GM18873 (cell line): ENCODE results near the gene SORL1.

Source experiments
- ATAC-seq: cut with Tn5 transposase; IDR thresholded peaks from one replicate; pipeline ENCODE4 v1.9.1; 2021; ENCODE audit warnings: mild to moderate bottlenecking, moderate library complexity, moderate number of reproducible peaks; ENCODE audit not compliant: unreplicated experiment, low FRiP score

Gene SORL1

GRCh38 chr11:121559606-121560200, 107.6 kb downstream of the SORL1 start:
- no peak for ATAC-seq

DNA sequence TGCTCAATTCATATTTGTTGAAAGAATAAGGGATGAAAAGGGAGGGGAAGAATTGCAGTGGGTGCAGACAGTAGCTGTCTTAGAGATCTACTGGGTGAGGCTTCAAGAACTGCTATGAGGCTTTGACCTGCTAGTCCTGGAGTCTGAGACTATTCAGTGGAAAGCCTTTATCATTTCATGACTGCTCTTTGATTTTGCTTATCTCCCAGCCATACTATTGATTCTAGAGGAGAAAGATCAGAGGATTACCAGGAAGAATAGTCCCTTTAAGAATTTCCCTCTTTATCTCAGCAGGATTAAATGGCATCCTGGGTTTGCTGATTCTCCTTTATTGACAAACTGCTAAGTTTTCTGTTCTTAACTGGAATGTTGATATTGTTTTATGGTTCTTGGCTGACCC, 108.1 kb downstream of the SORL1 start:
- ATAC-seq = no peak

DNA sequence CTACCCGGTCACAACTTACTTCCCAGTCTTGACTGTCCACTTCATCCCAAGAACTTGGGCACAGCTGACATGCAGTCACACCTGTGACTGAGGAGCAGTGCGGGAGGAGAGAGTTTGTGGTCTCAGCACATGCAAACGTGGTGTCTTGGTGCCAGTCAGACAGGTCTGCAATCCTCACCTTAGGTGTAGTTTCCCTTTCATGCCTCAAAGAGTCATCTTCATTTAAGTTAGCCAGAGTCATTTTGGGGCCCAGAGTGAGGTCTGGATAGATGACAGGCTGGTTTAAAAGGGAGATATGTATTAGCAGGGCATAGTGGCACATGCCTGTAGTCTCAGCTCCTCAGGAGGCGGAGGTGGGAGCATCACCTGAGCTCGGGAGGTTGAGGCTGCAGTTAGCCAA, 109.1 kb downstream of the SORL1 start:
- no peak for ATAC-seq

- no peak for ATAC-seq
Measured at GRCh38 chr11:121561716-121562115, 109.6 kb downstream of the SORL1 start.

DNA sequence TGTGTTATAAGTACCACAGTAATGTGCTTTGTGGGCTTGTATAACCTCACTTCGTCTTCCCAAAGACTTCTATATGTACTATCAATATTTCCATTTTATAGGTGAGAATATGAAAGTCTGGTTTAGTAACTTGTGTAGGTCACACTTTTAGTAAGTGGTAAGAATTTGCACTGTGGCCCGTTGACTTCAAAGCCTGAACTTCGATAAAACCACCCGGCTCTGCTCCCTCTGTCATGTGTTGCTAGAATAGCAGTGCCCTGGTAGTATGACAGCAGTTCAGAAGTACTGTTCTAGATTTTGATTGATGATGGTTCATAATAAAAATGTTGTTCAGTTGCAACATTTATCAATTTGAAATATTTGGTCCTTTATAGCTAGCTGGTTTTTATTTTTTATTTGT, 110.9 kb downstream of the SORL1 start:
- ATAC-seq = no peak

GRCh38 chr11:121563900-121564822, 112.0 kb downstream of the SORL1 start:
- ATAC-seq = no peak

DNA sequence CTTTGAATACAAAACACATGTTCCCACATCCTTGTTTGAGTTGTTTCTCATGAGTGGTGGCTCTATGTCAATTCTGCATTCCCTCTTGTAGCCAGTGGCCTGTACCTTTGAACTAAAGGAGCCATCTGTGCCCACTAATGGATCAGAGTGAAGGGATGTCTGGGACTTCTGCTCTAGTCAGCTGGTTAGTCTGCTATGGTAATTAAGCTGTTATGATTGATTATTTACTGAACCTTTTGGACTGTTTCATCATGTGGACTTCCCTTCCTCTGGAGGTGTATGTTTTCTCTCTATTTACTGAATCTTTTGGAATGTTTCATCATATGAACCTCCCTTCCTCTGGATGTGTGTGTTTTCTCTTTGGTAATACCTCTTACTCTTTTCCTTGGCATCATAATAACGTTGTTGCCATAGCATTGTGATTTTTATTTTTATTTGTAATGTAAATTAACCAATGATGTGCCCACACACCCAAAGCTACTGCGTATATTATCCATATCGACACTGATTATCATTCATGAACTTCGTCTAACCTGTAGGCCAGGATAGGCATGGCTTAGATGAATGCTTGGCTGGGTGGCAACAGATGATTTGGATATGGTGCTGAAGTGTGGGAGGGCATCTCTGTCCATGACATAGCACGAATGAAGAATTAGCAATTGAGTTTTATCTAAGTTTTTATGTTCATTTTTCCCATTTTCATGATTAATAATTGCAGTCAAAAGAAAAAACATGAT, 113.0 kb downstream of the SORL1 start:
- no peak for ATAC-seq

GRCh38 chr11:121566279-121567168, 114.4 kb downstream of the SORL1 start:
- ATAC-seq = no peak

- no peak for ATAC-seq
Measured at GRCh38 chr11:121567995-121568394, 115.9 kb downstream of the SORL1 start.

- peak; percentile 95 for ATAC-seq
Measured at GRCh38 chr11:121569332-121570299, 117.5 kb downstream of the SORL1 start.

GRCh38 chr11:121570453-121570852, 118.3 kb downstream of the SORL1 start:
- no peak for ATAC-seq

- ATAC-seq = no peak
Measured at GRCh38 chr11:121571506-121571905, 119.4 kb downstream of the SORL1 start.

GRCh38 chr11:121572571-121573059, 120.5 kb downstream of the SORL1 start:
- ATAC-seq = no peak

DNA sequence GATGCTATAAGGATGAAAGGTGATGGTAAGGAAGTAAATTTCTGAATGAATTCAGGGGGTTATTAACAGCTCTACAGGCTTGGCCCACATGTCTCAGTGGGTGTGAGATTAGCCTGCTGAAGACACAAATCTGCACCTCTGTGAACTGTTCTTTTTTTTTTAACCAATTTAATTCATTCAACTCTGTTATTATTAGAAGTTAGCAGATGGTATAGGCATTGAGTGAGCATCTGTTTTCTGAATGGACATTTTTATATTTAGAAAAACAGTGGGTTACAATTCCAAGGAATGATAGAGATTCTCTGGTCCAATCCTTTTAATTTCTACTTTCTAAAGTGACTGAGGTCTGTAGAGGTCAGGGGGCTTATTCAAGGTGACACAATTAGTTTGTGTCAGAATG, 122.7 kb downstream of the SORL1 start:
- ATAC-seq = no peak

- no peak for ATAC-seq
Measured at GRCh38 chr11:121575250-121575962, 123.3 kb downstream of the SORL1 start.

DNA sequence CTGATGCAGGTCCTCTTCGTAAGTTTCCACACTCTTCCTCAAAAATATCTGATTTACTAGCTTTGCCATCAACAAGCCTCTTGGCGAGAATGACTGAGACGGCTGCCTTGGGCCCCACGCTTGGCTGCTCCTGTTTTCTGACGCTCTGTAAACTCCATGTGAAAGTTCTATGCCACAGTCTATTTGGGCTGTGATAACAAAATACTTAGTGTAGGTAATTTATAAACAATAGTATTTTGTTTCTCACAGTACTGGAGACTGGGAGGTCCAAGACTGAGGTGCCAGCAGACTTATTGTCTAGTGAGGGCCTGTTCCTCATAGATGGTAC, 123.8 kb downstream of the SORL1 start:
- ATAC-seq = no peak

DNA sequence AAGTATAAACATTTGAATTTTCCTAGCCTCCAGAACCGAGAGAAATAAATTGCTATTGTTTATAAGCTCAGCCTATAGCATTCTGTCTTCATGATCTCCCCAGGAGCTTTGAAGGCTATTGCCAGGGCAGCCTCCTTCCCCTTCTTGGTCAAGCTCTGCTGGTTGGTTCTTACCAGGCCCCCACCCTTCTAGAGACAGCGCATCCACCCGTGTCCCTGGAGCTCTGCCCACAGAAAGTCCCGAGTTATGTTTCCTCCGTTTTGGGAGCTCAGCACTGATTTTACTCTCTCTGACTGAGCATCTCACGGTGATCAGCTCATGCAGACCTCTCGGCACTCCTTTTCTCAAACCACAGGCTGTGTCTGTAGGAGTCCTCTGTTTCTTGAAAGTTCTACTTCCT, 124.4 kb downstream of the SORL1 start:
- no peak for ATAC-seq

DNA sequence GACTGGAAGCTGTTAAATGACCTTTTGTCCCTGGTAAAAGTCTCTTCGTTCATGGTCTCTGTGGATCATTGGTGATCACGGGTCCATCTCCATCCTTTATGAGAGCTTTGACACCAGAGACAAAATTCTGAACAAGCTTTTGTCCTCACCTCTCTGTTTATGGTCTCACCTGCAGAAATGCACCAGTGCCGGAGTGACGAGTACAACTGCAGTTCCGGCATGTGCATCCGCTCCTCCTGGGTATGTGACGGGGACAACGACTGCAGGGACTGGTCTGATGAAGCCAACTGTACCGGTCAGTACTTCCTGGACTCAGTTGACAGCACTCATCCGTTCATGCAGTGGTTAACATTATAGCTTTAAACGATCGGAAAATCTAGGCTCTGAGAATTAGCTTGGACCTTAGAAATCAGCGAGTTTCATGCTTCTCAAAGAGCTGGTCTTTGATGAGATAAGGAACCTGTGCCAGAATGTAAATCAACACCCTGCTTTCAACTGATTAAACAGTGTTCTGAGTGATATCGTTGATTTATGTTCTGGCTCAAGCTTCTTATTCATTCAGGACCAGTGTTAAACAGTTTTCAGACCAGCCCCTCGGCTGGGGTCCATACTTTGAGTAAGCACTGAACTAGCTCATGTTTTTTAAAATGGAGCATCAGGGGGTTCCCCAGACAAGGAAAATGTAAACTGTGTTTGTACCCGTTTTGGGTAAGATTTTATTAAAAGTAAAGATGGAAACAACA, 125.2 kb downstream of the SORL1 start:
- ATAC-seq = no peak
